Stromal cell of bone marrow (primary cell): ENCODE data around the gene RHOA.
"Not testable (repeated sequence)": the region's sequence is repeated elsewhere in the genome, so short reads cannot be mapped to it uniquely, and the experiment has no call there.

Experiments
- DNase-seq: peaks from one replicate; pipeline ENCODE4 v3.0.0-alpha.2; 2012; ENCODE audit warnings: low read depth

The RHOA gene

DNA sequence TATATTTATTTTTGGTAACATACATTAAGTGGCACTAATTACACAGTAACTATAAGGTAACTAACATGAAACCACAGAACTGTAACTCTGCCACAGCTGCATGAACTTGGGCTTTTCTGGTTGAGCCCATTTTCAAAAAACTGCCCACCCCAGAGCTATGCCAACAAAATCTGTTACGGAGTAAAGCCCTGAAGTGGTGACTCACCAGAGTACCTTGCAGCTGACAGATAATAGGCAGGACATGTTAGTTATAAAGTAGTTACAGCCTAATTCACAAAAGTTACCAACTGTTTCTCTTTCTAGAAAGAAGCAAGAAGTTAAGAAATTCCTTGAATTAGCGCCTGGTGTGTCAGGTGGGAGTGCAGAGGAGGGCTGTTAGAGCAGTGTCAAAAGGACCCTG lies 52.2 kb downstream of the RHOA start:
- no peak for DNase-seq

DNA sequence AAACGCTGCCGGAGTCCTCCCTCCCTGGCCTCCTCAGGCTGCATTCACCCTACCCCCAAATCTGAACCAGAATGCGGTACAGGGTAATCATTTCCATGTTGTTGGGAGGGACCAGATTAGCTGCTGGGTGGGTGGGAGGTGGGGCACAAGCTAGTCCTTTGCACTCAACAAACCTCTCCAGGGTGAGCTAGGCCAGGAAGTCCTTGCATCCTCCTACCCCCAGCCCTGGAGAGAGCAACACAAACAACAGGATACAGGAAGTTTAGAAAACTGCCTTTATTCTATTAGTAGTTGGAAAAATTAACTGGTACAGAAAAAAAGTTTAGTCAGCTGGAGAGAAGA lies 52.9 kb downstream of the RHOA start:
- no peak for DNase-seq

DNA sequence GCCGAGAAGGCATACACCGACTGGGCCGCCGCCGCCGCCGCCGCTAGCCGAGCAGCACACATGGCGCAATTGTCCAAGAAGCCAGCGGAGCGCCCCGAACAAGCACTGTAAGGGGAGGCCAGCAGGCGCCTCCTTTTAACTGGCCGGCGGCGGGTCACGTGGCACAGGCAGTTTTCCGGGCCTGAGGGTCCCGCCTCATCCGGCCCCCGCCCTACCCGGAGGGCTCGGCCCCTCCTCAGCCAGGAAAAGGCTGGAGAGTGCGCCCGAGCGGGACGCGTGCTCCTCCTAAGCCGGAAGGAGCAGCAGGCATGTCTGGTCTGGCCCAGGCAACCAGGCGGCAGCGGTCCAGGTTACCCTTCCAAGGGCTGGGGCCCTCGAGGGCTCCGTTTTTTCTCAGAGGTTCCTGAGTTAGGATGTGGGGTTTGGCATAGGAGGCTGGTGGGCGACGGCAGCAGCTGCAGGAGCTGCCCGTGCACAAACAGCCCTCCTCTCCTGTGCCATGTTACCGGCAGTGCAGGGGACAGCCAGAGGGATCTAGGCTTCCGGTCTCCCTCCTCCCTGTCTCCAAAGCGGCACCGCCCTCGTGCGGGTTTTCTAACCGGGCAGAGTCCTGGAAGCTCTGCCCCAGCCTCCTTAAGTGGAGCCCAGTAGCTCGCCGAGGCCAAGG lies 53.4 kb downstream of the RHOA start, which contains the start of gene GPX1:
GPX1 (minus strand) TSS at position 137 of the 667 bp plus-strand sequence; CDS start at position 62, 75 bp downstream.
- peak; percentile 94 for DNase-seq

DNA sequence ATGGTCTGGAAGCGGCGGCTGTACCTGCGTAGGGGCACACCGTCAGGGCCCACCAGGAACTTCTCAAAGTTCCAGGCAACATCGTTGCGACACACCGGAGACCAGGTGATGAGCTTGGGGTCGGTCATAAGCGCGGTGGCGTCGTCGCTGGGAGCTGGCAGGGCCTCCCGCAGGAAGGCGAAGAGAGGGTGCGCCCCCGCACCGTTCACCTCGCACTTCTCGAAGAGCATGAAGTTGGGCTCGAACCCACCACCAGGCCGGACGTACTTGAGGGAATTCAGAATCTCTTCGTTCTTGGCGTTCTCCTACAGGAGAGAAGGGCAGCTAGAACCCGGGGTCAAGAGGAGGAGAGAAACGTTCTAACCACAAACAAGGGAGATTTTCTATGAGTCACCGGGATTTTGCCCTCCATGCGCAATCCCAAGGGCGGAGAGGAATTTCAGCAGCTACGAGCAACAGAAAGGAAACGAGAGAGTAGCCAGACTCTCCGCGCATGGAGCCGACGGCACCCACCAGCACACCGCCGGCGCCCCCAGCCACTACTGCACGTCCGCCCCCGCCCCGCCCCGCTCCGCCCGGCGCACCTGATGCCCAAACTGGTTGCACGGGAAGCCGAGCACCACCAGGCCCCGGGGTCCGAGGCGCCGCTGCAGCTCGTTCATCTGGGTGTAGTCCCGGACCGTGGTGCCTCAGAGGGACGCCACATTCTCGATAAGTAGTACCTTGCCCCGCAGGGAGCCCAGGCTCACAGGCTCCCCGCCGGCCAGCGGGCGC lies 54.1 kb downstream of the RHOA start:
- DNase-seq: peak; percentile 90

DNA sequence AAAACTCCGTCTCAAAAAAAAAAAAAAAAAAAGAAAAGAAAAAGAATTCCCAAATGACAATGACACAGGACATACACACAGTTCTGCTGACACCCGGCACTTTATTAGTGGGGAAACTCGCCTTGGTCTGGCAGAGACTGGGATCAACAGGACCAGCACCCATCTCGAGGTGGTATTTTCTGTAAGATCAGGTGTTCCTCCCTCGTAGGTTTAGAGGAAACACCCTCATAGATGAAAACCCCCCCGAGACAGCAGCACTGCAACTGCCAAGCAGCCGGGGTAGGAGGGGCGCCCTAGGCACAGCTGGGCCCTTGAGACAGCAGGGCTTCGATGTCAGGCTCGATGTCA lies 54.7 kb downstream of the RHOA start:
- DNase-seq: not testable (repeated sequence)

DNA sequence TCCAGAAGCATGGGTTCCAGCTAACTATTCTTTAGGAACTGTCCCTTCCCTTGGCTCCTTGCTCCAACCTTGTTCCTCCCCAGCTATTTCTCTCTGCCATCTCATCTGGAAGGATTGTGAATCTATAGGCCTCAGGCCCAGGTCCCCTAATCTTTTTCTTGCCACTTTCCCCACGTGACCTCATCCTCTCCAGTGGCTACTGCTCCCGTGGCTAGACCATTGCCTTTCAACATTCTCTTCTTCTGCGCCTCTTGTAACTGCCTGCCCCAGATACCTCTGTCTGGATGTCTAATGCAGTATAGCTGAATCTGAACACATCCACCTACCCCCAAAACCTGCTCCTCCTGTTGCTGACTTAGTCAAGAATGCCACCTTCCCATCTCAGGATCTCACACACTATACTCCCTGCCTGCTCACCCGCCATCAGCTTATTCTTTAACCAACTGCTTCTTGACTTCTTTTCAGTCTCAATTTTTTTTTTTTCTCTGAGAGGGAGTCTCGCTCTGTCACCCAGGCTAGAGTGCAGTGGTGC lies 58.8 kb downstream of the RHOA start:
- no peak for DNase-seq

DNA sequence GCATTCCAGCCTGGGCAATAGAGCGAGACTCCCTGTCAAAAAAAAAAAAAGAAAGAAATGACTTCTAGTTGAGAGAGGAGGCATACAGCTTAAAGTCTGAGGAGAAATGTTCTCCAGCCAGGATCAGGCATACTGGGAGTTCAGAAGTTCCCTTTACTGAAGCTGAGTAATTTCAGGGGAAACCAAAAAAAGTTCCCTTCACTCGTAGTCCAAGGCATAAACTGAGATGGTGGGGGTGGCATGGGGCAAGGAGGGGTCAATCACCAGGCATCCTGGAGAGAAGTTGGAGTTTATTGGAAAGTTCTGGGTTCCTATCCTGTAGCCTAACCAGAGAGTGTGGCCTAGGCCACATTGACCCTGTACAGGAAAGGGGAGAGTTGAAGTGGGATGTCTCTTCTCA lies 59.5 kb downstream of the RHOA start:
- no peak for DNase-seq

DNA sequence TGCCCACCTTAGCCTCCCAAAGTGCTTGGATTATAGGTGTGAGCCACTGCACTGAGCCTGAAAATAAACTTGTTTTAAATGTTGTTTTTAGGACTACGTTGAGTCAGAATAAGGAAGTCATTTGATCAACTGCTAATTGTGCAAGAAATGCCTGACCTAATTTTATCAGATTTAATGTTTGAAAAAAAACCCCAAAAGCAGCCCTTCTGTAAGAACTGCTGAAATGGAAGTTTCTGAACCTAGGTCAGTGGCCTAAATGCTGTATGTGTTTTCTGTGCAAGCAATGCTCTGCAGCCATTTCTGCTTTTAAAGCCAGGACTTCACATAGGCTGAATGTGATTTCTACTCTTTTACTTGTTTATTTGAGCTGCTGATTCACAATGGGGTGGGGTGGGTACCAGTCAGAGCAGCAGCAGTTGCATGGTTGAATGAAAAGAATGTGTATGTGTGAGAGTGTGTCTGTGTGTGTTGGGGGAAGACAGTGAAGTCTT lies 60.2 kb downstream of the RHOA start:
- DNase-seq: peak; percentile 71

DNA sequence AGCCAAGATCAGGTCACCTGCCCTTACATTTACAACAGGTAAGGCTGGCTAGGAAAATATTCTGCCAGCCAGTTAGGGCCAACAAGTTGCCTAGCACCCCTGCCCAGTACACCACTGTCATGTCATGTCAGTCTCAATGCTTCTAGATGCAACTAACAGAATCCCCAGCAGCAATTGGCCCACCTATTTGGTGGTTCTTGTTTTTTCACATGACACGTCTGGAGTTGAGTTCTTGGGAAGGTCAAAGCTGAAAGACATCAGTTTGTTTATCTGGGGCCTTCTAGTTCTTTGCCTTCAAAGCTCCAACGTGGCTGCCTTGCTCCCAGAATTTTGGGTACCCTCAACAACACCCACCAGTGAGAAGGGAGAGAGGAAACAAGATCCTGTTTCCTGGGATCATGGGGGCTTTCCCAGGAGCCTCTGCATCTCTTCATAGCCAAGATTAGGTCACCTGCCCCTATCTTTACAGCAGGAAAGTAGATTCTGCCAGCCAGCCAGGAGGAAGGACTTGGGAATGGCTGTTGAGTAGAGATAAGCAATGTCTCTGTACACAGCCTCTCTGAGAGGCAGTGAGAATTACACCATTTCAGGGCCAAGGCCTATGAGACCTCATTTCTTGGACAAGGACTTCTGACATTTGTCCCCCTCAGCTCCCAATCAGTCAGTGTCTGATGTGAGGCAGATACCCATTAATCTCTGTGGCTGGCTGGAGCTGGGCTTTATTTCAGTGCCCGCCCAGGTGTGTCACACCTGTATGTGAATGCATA lies 62.2 kb downstream of the RHOA start:
- no peak for DNase-seq

DNA sequence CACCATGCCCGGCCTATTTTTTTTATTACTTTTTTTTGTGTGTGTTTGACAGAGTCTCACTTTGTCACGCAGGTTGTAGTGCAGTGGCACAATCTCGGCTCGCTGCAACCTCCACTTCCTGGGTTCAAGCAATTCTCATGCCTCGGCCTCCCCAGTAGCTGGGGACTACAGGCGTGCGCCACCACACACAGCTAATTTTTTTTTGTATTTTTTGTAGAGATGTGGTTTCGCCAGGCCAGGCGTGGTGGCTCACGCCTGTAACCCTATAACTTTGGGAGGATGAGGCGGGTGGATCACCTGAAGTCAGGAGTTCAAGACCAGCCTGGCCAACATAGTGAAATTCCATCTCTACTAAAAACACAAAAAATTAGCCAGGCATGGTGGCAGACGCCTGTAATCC lies 63.4 kb downstream of the RHOA start:
- not testable (repeated sequence) for DNase-seq

DNA sequence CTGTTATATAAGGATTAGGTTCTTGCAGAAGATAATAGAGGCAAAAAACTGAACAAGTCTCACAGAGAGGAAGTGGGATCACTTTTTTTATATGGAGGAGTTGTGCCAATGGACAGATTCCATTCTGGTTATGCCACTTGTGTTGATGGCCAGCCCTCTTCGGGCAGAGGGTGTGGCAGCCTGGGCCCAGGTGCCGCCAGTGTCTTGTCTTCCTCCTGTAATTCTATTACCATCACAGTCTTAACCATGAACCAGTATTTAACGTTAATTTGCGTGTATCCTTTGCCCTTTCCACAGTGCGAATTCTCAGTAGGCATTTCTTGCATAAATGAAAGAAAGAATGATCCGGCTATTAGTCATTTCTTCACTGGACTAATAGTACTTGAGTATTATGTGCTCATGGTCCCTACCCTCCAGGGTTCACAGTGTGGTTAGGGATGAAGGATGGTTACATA lies 65.0 kb downstream of the RHOA start:
- peak; percentile 60 for DNase-seq

DNA sequence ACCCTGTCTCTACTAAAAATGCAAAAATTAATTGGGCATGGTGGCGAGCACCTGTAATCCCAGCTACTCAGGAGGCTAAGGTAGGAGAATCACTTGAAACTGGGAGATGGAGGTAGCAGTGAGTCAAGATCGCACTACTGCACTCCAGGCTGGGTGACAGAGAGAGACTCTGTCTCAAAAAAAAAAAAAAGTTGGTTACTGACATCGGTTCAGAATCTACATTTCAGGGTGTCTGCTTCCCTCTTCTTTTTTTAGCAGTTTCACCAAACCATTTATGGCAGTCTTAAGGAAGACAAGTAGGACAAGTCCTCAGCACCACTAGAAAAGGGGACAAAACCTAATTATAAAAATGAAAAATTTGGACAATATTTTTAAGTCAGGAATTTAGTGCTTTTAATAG lies 68.6 kb downstream of the RHOA start:
- DNase-seq: no peak

DNA sequence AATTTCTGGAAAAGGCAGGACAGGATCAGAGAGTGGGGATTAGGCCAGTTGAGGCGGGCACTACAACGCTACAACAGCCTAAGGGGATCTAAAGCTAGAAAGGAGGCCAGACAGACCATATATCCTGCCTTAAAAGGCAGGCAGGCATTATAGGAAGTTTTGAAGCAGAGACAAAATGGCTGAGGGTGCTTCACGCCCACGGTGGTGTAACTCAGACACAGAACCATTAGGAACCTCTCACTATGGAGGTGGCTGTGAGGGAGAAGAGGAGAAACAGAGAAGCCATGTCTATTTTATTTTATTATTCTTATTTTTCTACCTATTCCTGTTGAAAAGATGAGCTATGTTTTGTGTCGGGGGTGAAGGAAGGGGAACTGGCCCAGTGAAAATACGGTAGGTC lies 69.8 kb downstream of the RHOA start:
- DNase-seq: no peak

DNA sequence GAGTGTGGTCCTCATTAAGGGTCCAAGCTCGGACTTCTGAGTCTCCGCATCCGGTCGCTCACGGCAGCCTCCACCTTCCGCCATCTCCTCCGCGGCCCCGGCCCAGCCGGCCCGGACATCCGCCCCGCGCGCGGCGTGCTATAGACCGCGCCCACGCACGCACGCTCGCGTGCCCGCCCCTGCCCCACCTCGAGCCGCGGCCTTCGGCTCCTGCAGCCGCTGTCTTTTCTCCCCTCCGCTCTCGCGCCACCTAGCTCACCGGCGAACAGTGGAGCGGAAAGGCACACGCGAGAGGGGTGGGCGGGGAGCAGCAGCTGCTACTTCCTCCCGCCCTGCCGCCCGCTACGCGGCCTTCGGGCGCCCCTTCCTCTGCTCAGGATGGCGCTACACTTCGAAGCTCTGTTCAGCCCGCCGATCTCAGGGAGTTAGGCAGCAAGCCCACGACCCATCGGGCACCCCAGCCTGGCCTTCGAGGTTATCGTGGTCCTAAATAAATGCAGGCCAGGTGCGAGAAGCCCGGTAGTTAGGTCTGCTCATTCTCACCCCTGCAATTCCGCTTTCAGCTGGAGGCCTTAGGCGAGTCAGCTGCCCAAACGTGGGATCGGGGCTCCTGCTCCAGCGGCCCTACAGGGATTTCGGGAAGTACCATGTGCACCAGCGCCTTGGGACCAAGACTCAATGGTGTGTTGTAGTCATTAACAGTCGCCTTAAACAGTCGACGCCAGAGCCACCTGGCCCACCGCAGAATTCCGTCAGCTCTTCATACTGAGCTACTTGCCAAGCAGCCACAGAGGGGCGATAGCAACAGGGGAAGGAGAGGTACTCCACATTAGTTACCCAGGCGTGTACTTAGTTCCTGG lies 71.6 kb downstream of the RHOA start, which contains the start of gene USP4:
USP4 (minus strand) TSS at position 113 of the 860 bp plus-strand sequence; CDS start at position 84, 29 bp downstream.
- peak; percentile 72 for DNase-seq

DNA sequence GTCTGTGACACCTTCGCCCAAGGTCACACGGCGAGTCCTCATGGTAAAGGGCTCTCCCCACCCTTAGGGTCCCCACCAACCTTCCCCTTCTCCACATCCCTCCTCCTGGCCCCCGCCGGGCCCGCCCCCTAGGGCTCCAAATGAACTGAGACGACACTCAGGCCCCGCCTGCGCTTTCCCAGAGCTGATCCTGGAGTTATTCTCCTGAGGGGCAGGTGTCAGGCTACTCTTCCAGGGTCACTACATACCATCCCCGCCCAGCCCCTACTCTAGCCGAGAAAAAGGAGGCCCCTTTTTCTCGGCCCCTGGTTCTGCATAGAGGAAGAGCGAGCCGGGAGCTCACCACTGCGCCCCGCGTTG lies 72.2 kb downstream of the RHOA start:
- no peak for DNase-seq

DNA sequence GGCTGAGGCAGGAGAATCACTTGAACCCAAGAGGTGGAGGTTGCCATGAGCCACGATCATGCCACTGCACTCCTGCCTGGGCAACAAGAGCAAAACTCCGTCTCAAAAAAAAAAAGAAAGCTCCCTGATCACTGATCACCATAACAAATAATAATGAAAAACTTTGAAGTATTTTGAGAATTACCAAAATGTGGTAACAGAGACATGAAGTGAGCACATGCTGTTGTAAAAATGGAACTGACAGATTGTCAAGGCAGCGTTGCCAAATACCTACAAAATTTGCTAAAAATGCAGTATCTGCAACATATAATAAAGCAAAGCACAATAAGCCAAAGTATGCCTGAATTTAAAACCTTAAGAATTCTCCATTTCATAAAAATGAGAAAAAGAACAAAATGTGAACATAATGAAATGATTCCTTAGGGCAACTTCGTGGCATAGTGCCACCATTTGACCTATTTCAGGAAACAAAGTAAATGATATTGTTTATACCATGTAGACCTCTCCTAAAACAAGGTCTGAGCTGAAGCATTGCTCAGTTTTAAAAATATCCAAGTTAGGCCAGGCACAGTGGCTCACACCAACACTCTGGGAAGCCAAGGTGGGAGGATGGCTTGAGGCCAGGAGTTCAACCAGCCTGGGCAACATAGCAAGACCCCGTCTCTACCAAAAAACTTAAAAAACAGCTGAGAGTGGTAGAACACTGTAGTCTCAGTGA lies 77.7 kb downstream of the RHOA start:
- DNase-seq: no peak

DNA sequence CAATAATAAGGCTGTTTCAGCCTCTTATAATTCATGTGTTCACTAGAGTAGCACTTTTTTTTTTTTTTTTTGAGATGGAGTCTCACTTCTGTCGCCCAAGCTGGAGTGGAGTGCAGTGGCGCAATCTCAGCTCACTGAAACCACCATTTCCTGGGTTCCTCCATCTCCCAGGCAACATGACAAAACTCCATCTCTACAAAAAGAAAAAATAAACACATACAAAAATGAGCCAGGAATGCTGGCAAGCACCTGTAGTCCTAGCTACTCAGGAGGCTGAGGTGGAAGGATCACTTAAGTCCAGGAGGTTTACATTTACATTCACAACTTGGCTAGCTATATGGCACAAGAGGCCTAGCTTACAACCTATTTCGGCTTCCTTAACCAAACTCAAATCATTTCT lies 78.7 kb downstream of the RHOA start:
- no peak for DNase-seq

DNA sequence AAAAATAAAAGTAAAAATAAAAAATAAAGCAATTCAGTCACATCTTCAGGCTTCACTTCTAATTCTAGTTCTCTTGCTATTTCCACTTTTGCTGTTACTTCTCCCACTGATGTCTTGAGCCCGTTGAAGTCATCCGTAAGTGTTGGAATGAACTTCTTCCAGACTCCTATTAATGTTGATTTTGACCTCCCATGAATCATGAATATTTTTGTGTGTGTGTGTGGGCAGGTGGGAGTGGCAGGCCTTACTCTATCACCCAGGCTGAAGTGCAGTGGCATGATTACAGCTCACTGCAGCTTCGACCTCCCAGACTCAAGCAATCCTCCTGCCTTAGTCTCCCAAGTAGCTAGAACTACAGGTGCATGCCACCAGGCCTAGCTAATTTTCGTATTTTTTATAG lies 82.6 kb downstream of the RHOA start:
- DNase-seq: no peak

DNA sequence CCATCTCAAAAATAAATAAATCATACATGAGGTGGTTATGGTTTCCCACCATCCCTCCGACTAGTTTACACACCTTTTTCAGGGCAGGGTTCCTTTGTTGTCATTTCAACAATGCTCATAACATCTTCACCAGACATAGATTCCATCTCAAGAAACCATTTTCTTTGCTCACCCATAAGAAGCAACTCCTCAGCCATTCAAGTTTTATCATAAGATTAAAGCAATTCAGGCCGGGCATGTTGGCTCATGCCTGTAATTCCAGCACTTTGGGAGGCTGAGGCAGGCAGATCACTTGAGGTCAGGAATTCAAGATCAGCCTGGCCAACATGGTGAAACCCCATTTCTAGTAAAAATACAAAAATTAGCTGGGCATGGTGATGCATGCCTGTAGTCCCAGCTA lies 83.4 kb downstream of the RHOA start:
- DNase-seq: not testable (repeated sequence)

DNA sequence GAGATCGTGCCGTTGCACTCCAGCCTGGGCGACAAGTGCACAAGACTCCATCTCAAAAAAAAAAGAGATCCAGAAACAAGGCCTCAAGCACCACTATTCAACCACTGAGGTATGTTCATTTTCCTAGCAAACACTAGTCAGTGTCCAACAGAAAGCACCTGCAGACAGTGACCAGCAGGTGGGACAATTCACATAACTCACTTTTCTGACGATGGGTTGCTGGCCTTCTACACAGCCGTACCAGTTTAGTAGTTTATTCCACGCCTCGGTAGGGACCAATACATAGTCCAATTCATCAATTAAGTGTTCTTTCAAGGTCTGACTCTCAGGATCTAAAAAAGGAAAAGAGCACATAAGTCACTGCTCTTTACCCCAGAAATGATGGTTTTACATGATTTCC lies 84.3 kb downstream of the RHOA start:
- DNase-seq: no peak

DNA sequence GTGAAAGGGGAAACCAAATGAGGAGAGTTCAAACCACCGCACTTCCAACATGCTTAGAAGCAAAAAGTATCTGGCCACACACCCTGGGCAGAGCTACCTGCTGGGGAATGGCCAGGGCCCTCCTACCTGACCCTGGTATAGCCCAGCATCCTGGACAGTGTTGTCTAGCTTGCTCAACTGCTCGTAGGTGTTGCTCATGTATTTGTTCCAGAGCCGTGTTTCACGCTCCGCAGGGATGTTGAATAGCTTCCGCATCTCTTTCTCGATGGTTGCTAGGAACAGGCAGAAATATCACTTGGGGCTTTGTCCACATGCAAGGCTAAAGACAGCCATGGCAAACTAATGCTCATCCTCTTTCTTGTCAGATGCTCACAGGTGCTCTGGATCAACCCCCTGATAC lies 87.0 kb downstream of the RHOA start:
- DNase-seq: no peak
